Left lung (tissue), 10 donors: Measurements from ENCODE around the gene KHDC4. TPM values are rescaled to one million over a fixed set of nuclear protein-coding genes. Genes with fewer than 3 reads are reported as not detected.

Experiments
- ATAC-seq: fragments of 200-7000 bp; cut with Tn5 transposase; one replicate; pipeline ENCODE4 v1.9.1; 2020; ENCODE audit warnings: moderate library complexity
- DNase-seq, 4 donors: peaks; one replicate each; pipeline ENCODE4 v3.0.0-alpha.2; 2013 to 2020
- H3K27ac ChIP-seq, 2 donors: fragments of 200-600 bp; sonication (generic) in 1 of 2; one replicate each; pipeline versions ENCODE4 v1.5.0 to v1.8.0; 2020 to 2021
- H3K27me3 ChIP-seq, 2 donors: fragments of 200-600 bp; sonication (generic) in 1 of 2; one replicate each; pipeline versions ENCODE4 v1.5.0 to v1.8.0; 2020 to 2021
- H3K36me3 ChIP-seq, 2 donors: fragments of 200-600 bp; sonication (generic) in 1 of 2; one replicate each; pipeline versions ENCODE4 v1.5.0 to v1.8.0; 2020 to 2021
- H3K4me1 ChIP-seq, 2 donors: fragments of 200-600 bp; one replicate each; pipeline ENCODE4 v1.8.0; 2021
- H3K4me3 ChIP-seq, 2 donors: fragments of 200-600 bp; sonication (generic) in 1 of 2; one replicate each; pipeline versions ENCODE4 v1.5.0 to v1.8.0; 2020 to 2021; ENCODE audit warnings: mild to moderate bottlenecking in 1 of 2
- H3K9me3 ChIP-seq, 2 donors: fragments of 200-600 bp; sonication (generic) in 1 of 2; one replicate each; pipeline versions ENCODE4 v1.5.0 to v1.8.0; 2020 to 2021
- intact Hi-C, 2 donors: fragments of 100-400 bp; cut with DNase I; formaldehyde crosslinking; loops; one replicate each; pipeline versions ENCODE4 v1.11.2 to v1.14.2; 2022
- polyA plus RNA-seq, 6 donors: library from polyadenylated mRNA; unstranded; fragments of 120-200 nt; gene quantifications; one replicate each; pipeline ENCODE4 v1.2.1, GENCODE V29; 2013; ENCODE audit not compliant: insufficient read length in 6 of 6
- total RNA-seq, 2 donors: library from RNA; stranded (reverse); fragmentation: NEBNext Ultra II Directional; extraction: Animal tissue kit (Norgen Biotek cat#: 25700); gene quantifications; one replicate each; pipeline ENCODE4 v1.2.1, GENCODE V29; 2021
- TF ChIP-seq, protein P1 (sequence below), 2 donors: fragments of 200-600 bp; sonication (generic) in 1 of 2; IDR thresholded peaks; one replicate each; pipeline versions ENCODE4 v1.5.0 to v1.8.0; 2021; ENCODE audit warnings: antibody characterized with exemption in 2 of 2
- donor health status: DM: no; HTN: yes; CAD: no.
- donor health status: DM: no; HTN: no; CAD: no.

Gene KHDC4
- total and polyA plus RNA-seq, 8 donors, result 38.2 to 86.8 (median 72.6) TPM

DNA sequence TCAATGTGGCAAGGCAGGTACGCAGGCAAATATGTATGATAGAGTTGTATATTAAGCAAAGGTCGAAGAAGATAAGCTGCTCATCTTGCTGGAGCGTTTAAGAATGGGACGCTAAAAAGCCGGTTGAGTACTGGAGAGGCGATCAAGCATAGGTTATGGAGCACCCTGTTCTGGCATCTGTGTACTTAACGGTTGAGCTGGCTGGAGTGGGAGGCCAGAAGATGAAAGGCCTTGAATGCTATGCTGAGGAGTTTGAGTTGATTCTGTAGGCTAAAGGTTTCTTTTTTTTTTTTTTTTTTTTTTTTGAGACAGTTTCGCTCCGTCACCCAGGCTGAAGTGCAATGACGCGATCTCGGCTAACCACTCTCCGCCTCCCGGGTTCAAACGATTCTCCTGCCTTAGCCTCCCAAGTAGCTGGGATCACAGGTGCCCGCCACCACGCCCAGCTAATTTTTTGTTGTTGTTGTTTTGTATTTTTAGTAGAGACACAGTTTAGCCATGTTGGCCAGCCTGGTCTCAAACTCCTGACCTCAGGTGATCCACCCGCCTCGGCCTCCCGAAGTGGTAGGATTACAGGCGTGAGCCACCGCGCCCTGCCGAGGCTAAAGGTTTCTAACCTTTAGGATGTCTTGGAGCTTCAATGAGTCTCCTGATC is 850 bp upstream of the KHDC4 start:
- DNase-seq (peak in 1 of 4 donors; percentile 53), ATAC-seq (peak; percentile 50)
- TF ChIP-seq, protein P1, sequence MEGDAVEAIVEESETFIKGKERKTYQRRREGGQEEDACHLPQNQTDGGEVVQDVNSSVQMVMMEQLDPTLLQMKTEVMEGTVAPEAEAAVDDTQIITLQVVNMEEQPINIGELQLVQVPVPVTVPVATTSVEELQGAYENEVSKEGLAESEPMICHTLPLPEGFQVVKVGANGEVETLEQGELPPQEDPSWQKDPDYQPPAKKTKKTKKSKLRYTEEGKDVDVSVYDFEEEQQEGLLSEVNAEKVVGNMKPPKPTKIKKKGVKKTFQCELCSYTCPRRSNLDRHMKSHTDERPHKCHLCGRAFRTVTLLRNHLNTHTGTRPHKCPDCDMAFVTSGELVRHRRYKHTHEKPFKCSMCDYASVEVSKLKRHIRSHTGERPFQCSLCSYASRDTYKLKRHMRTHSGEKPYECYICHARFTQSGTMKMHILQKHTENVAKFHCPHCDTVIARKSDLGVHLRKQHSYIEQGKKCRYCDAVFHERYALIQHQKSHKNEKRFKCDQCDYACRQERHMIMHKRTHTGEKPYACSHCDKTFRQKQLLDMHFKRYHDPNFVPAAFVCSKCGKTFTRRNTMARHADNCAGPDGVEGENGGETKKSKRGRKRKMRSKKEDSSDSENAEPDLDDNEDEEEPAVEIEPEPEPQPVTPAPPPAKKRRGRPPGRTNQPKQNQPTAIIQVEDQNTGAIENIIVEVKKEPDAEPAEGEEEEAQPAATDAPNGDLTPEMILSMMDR (IDR thresholded peaks at IDR 0.05), result no peak
- Histone ChIP-seq H3K27me3 (no peaks in the 10 kb centered on the region), H3K9me3 (no peaks in the 10 kb centered on the region), H3K4me3 (peak overlapping the region; percentile 60 to 80), H3K4me1 (peaks cover 30 to 68% of the 10 kb centered on the region in 2 donors), H3K27ac (peak overlapping the region; percentile 89 to 91), H3K36me3 (peaks cover 0 to 36% of the 10 kb centered on the region in 2 donors)
- intact Hi-C loops, result loop anchor here in 1 of 2 donors (5.0 kb wide), 1 partner anchor 52 kb away; no protein-coding TSS in a partner anchor

GRCh38 chr1:155933591-155934096 is 569 bp downstream of the KHDC4 start:
- H3K27me3 ChIP-seq, result no peaks in the 10 kb centered on the region
- TF ChIP-seq, protein P1 (IDR thresholded peaks at IDR 0.05), result no peak
- H3K9me3 ChIP-seq, result no peaks in the 10 kb centered on the region
- intact Hi-C loops, result no loop called here
- H3K4me1 ChIP-seq, result peaks cover 26 to 62% of the 10 kb centered on the region in 2 donors
- peaks cover 0 to 50% of the 10 kb centered on the region in 2 donors for H3K36me3 ChIP-seq
- DNase-seq, result no peak
- peak overlapping the region; percentile 89 to 91 for H3K27ac ChIP-seq
- H3K4me3 ChIP-seq, result peak overlapping the region; percentile 60 to 80
- no peak for ATAC-seq

DNA sequence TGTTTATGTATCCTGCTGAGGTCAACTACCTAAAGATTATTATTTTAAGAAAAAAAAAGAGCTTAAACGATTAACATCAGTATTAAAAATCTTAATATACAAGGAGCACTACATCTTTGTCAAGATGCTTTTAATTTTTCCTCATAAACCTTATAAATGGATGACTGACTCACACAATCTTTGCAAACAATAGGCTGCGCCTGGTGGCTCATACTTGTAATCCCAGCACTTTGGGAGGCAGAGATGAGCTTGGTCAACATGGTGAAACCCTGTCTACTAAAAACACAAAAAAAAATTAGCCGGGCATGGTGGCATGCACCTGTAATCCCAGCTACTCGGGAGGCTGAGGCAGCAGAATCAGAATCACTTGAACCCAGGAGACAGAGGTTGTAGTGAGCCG is 1.7 kb downstream of the KHDC4 start:
- Histone ChIP-seq H3K36me3 (peaks cover 0 to 60% of the 10 kb centered on the region in 2 donors), H3K9me3 (no peaks in the 10 kb centered on the region), H3K4me1 (peaks cover 26 to 54% of the 10 kb centered on the region in 2 donors), H3K4me3 (peak overlapping the region in 1 of 2 donors; percentile 80), H3K27me3 (no peaks in the 10 kb centered on the region), H3K27ac (no peak overlapping the region)
- TF ChIP-seq, protein P1 (IDR thresholded peaks at IDR 0.05), result no peak
- DNase-seq (no peak), ATAC-seq (no peak)
- intact Hi-C loops, result no loop called here

DNA sequence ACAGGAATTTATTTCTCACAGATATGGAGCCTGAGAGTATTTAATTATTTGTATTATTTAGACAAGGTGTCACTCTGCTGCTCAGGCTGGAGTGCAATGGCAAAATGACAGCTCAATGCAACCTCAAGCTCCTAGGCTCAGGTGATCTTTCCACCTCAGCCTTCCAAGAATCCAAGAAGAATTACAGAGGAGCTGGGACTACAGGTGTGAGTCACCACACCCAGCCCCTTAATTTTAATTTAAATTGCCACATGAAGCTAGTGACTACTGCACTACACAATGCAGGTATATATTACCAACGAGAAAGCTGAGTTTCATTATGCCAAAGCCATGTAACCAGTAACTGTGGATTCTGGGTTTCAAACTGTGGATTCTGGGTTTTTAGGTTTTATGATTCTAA is 2.1 kb downstream of the KHDC4 start:
- ATAC-seq, result no peak

More for the DNA sequence above, 2.1 kb downstream of the KHDC4 start:
- Histone ChIP-seq H3K9me3 (no peaks in the 10 kb centered on the region), H3K36me3 (peaks cover 0 to 64% of the 10 kb centered on the region in 2 donors), H3K27ac (no peak overlapping the region), H3K27me3 (no peaks in the 10 kb centered on the region), H3K4me1 (peaks cover 26 to 54% of the 10 kb centered on the region in 2 donors), H3K4me3 (peak overlapping the region in 1 of 2 donors; percentile 80)
- DNase-seq, result no peak
- TF ChIP-seq, protein P1 (IDR thresholded peaks at IDR 0.05), result no peak
- intact Hi-C loops, result no loop called here
